WI38 (cell line): Measurements from ENCODE around the gene CDYL2.

Experiments
- H3K4me3 ChIP-seq: 2 replicates; pipeline ENCODE4 v1.5.1; 2011; ENCODE audit warnings: low read depth, mild to moderate bottlenecking, control low read depth, low read length
- TF ChIP-seq, protein P1 (sequence below): IDR thresholded peaks from 2 replicates; pipeline ENCODE4 v1.5.1; 2012; ENCODE audit warnings: low read depth, mild to moderate bottlenecking, control low read depth, low read length

The CDYL2 gene

DNA sequence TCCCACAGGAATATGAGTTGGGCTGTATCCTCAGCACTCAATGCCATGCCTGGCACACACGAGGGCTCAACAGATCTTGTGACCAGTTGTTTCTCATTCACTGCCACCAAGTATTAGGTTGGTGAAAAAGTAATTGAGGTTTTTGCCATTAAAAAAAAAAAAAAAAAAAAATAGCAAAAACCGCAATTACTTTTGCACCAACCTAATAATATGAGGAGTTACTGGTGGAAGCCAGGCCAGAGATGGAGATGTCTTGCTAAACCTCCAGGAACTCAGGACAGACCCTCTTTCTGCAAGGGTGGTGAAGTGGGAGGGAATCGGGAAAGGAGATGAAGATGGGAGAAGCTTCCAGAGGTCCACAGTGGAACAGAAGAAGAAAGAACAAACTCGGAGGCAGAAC lies 139.0 kb downstream of the CDYL2 start:
- TF ChIP-seq, protein P1, sequence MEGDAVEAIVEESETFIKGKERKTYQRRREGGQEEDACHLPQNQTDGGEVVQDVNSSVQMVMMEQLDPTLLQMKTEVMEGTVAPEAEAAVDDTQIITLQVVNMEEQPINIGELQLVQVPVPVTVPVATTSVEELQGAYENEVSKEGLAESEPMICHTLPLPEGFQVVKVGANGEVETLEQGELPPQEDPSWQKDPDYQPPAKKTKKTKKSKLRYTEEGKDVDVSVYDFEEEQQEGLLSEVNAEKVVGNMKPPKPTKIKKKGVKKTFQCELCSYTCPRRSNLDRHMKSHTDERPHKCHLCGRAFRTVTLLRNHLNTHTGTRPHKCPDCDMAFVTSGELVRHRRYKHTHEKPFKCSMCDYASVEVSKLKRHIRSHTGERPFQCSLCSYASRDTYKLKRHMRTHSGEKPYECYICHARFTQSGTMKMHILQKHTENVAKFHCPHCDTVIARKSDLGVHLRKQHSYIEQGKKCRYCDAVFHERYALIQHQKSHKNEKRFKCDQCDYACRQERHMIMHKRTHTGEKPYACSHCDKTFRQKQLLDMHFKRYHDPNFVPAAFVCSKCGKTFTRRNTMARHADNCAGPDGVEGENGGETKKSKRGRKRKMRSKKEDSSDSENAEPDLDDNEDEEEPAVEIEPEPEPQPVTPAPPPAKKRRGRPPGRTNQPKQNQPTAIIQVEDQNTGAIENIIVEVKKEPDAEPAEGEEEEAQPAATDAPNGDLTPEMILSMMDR: no peak
- H3K4me3 ChIP-seq: no peak overlapping the region

DNA sequence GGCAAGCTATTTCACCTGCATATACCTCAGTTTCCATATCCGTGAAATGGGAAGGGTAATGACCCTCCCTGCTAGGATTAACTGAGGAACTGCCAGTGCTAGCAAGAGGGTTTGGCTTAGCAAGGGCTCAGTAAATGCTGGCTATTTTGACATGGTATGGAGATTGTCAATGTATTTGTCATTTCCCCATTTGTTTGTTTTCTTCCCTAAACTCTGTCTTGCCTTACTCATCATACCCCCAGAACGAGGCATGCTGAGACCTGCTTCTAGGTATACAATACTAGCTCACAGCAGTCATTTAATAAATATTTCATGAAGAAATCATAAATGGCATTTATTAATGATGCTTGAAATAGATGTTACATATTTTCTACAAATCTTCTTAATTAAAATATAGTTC lies 139.6 kb downstream of the CDYL2 start:
- TF ChIP-seq, protein P1: no peak
- no peak overlapping the region for H3K4me3 ChIP-seq

DNA sequence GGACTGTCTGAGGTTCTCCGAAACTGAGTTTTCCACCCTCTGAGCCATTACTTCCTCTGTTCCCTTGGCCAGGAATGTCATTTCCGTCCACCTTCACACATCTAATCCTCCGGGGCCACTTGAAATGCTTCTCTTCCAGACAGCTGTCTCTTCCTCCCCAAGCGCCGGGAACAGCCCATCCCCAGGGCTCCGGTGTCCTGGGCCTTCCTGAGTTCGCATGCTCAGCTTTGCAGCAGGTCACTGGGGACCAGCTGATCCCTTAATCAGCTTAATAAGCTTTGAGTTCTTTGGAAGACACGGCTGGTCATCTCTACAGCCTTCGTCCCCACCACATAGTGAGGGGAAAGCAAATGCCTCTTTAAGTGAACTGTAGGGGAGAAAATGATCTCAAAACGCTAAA lies 140.2 kb downstream of the CDYL2 start:
- H3K4me3 ChIP-seq: no peak overlapping the region
- TF ChIP-seq, protein P1: no peak

DNA sequence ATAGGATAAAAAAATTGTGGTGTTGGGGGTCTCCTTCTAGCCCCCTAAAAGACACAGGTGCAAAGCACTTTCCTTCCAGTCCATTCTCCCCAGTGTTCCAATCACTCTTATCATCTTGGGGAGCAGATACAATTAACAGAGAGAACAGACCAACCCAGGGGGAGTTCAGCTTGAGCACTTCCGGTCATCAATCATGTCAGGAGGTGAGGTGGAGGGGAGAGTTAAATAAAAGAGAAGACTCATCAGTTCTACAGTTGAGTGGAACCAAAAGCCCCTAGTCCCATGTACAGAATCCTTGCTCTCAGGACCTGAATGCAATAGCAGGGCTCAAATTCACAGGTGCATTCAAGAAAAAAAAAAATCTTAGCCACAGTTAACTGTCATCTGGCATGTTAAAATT lies 141.3 kb downstream of the CDYL2 start:
- TF ChIP-seq, protein P1: no peak
- H3K4me3 ChIP-seq: no peak overlapping the region

DNA sequence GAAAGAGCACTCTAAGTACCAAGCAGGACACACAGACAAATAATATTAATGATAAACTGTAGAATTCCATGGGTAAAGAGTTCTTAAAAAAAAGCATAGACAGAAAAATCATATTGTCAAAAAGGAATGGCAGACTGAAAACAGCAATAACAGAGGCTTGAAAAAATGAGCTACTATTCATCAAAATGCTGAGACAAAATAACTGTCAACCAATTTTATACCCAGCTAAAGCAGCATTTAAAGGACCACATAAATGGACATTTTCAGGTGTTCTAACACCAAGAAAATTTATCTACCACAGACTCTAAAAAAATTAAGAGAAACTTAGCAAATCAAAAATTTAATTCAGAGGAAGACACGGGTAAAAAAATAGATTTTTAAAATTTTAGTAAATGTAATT lies 144.5 kb downstream of the CDYL2 start:
- TF ChIP-seq, protein P1: no peak

DNA sequence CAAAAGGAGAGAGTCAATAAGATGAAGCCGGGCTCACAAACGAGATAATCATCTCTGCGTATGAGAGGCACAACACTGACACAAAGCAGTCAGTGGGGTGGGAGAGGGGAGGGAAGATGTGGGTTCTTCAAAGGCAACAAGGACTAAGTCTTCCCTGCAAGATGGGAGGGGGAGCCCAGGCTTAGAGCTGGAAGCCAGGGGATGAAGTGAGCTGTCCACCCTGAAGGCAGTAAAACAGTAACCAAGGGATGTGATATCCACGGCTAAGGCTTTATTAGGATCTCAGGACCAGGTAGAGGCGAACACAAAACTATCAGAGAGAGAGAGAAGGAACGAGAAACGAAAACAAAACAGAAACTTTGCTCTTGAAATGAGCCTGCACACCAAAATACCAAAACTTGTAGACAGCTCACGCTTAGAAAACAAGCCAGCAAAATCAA lies 147.7 kb downstream of the CDYL2 start:
- no peak overlapping the region for H3K4me3 ChIP-seq
- TF ChIP-seq, protein P1: no peak

More for the DNA sequence above, 144.5 kb downstream of the CDYL2 start:
- no peak overlapping the region for H3K4me3 ChIP-seq

DNA sequence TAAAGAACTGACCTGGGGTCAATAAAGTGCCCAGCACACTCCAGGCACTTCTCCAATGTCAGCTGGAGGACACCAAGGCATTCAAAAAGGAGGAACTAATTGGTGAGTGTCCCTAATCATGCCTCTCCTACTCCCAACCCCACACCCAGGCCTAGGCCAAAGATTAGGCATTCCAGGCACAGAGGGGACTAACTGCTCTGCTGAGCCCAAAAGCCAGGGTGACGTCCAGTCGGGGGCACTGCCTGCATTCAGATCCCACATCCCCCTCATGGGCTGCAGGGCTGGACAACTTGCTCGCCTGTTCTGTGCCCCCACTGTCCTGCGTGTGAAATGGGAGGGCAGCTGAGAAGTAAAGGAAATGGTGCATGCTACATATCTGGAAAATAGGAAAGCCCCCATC lies 148.2 kb downstream of the CDYL2 start:
- no peak overlapping the region for H3K4me3 ChIP-seq
- TF ChIP-seq, protein P1: no peak
